Calu3 (cell line): ENCODE data around the gene MFN1. TPM values are rescaled to one million over a fixed set of nuclear protein-coding genes. Genes with fewer than 3 reads are reported as not detected.

ENCODE experiments used
- BruUV-seq: library from RNA; stranded (reverse); fragments of 400-500 nt; replicated peaks from 2 replicates; lab custom pipeline; 2021; lab: Mats Ljungman, UMichigan
- CTCF ChIA-PET: fragments of 300-600 bp; sonication (Branson Sonifier 250); formaldehyde crosslinking; loops from one replicate; lab custom pipeline; 2022; ENCODE audit warnings: antibody characterized with exemption; lab: Charles Lee
- DNase-seq: peaks from one replicate; pipeline ENCODE4 v3.0.0; 2022
- H3K27ac Mint-ChIP-seq: one replicate; pipeline ENCODE4 v1.8.0; 2022; ENCODE audit warnings: mixed read lengths; ENCODE audit not compliant: unreplicated experiment
- H3K27me3 Mint-ChIP-seq: one replicate; pipeline ENCODE4 v1.8.0; 2022; ENCODE audit warnings: mixed read lengths; ENCODE audit not compliant: unreplicated experiment
- H3K36me3 Mint-ChIP-seq: one replicate; pipeline ENCODE4 v1.8.0; 2022; ENCODE audit warnings: mild to moderate bottlenecking, moderate library complexity, mixed read lengths; ENCODE audit not compliant: insufficient read depth, unreplicated experiment
- H3K4me1 Mint-ChIP-seq: one replicate; pipeline ENCODE4 v1.8.0; 2022; ENCODE audit warnings: mild to moderate bottlenecking, low read depth, mixed read lengths; ENCODE audit not compliant: unreplicated experiment
- H3K4me3 Mint-ChIP-seq: one replicate; pipeline ENCODE4 v1.8.0; 2022; ENCODE audit warnings: mild to moderate bottlenecking, low read depth, moderate library complexity, mixed read lengths; ENCODE audit not compliant: unreplicated experiment
- H3K9me3 Mint-ChIP-seq: one replicate; pipeline ENCODE4 v1.8.0; 2022; ENCODE audit warnings: low read depth, mixed read lengths; ENCODE audit not compliant: unreplicated experiment
- intact Hi-C: fragments of 100-400 bp; cut with micrococcal nuclease; formaldehyde crosslinking; loops from one replicate; pipeline ENCODE4 v1.10.0; 2022; ENCODE audit not compliant: unreplicated experiment
- total RNA-seq: library from RNA; stranded (reverse); gene quantifications from 2 replicates; pipeline ENCODE4 v1.2.3, GENCODE V29; 2022
- TF ChIP-seq, protein P1 (sequence below): fragments of 200-600 bp; IDR thresholded peaks from one replicate; pipeline ENCODE4 v1.8.0; 2022; ENCODE audit warnings: antibody characterized with exemption; ENCODE audit not compliant: unreplicated experiment

The MFN1 gene
- total RNA-seq, 1 experiment from 2014 or later = 79.9 TPM

DNA sequence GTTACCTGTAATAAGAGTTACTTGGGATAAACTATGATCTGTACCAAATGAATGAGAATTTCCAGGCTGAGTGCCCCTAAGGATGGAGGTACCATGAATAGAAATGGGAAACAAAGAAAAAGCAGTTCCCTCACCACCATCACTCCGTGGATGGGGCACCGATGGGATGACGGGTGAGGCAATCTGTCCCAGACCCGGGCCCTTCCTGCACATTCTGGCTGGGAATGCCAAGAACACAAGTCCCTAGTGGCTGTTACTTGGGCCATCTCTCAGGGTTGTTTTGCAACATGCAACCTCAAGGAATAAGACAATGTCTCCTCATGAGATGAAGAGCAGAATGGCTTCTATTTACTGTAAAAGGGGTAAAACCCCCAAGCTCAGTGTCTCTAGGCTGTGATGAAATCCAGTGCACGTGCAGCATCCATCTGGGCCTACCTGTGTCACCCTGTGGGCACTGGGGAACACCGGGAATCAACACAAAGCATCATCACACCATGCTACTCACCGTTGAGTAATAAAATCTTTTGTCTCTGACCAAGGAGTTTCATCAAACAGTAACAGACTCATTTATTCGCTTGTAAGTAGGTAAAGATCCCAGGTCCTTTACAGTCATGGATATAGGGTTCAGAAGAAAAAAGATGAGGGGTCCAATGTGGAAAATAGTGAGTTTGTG lies 81.5 kb downstream of the MFN1 start:
- Mint-ChIP-seq H3K36me3 (no peaks in the 10 kb centered on the region), H3K27me3 (no peaks in the 10 kb centered on the region), H3K4me3 (no peak overlapping the region), H3K27ac (no peak overlapping the region), H3K9me3 (no peaks in the 10 kb centered on the region), H3K4me1 (no peaks in the 10 kb centered on the region)
- TF ChIP-seq, protein P1, sequence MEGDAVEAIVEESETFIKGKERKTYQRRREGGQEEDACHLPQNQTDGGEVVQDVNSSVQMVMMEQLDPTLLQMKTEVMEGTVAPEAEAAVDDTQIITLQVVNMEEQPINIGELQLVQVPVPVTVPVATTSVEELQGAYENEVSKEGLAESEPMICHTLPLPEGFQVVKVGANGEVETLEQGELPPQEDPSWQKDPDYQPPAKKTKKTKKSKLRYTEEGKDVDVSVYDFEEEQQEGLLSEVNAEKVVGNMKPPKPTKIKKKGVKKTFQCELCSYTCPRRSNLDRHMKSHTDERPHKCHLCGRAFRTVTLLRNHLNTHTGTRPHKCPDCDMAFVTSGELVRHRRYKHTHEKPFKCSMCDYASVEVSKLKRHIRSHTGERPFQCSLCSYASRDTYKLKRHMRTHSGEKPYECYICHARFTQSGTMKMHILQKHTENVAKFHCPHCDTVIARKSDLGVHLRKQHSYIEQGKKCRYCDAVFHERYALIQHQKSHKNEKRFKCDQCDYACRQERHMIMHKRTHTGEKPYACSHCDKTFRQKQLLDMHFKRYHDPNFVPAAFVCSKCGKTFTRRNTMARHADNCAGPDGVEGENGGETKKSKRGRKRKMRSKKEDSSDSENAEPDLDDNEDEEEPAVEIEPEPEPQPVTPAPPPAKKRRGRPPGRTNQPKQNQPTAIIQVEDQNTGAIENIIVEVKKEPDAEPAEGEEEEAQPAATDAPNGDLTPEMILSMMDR = no peak
- no TSS peak for BruUV-seq
- CTCF ChIA-PET = interaction anchor here (1.1 kb wide), 1 partner anchor 13 kb away, joined by 3 read pairs; no protein-coding TSS in a partner anchor
- intact Hi-C loops = no loop called here
- DNase-seq = no peak

DNA sequence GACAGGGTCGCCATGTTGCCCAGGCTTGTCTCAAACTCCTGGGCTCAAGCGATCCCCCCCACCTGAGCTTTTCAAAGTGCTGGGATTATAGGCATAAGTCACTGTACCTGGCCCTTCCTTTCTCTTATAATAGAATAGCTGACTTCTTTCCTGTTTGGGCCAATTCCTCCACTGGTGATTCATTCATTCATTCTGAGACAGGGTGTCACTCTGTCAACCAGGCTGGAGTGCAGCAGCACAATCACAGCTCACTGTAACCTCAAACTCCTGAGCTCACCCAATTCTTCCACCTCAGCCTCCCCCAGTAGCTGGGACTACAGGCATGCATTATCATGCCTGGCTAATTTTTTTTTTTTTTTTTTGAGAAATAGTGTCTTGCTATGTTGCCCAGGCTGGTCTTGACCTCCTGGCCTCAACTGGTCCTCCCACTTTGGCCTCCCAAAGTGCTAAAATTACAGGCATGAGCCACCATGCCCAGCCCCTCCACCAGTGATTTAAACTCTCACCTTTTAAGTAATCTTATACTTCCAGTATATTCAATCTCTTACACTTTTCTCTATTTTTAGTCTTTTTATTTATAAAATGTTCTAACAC lies 82.9 kb downstream of the MFN1 start:
- TF ChIP-seq, protein P1 = no peak
- CTCF ChIA-PET = interaction anchor here (0.6 to 1.1 kb wide), 2 partner anchors 15 to 214 kb away, joined by 3 read pairs; no protein-coding TSS in a partner anchor
- no peaks in the 10 kb centered on the region for H3K4me1 Mint-ChIP-seq

DNA sequence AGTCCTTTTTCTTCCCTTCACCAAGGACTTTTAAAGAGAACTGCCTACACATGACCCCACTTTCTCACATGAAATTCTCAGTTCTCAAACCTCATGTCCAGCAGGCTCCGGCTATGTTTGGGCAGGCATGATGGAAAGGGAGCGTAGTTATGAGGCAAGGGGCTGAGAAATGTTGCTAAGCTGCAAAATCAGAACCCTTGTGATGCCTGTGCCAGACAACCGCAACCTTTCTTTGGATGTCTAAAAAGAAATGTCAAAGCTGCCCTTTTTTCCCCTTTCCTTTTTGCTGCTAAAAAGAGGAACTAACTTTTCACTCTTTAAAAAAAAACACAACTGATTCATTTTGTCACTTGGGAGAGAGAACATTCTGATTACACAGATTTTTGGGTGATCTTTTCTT lies 84.5 kb downstream of the MFN1 start:
- no peaks in the 10 kb centered on the region for H3K36me3 Mint-ChIP-seq
- BruUV-seq = no TSS peak
- CTCF ChIA-PET = no interaction called here
- DNase-seq = no peak
- H3K4me3 Mint-ChIP-seq = no peak overlapping the region
- TF ChIP-seq, protein P1 = no peak
- no peaks in the 10 kb centered on the region for H3K27me3 Mint-ChIP-seq
- no peaks in the 10 kb centered on the region for H3K9me3 Mint-ChIP-seq
- no peaks in the 10 kb centered on the region for H3K4me1 Mint-ChIP-seq
- H3K27ac Mint-ChIP-seq = no peak overlapping the region
- intact Hi-C loops = no loop called here

More for the DNA sequence above, 82.9 kb downstream of the MFN1 start:
- Mint-ChIP-seq H3K27ac (no peak overlapping the region), H3K9me3 (no peaks in the 10 kb centered on the region), H3K4me3 (no peak overlapping the region), H3K27me3 (no peaks in the 10 kb centered on the region), H3K36me3 (no peaks in the 10 kb centered on the region)
- no TSS peak for BruUV-seq
- intact Hi-C loops = no loop called here
- no peak for DNase-seq

DNA sequence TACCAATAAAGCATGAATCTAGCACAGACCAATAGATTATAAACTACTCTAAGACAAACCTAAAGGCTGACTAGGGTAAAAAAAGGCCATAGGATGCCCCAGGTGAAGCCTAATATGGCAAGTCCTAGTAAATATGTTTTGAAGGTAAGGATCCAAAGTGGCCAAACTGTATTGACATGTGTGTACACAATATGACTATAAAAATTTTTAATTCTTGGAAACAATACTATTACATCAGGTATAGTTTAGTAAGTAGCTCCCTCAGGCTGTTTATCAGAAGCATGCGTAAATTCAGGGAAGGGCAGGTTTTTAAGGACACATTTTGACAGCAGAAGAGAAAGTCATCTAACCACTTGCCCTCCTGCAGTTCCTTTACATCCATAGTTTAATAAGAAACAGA lies 84.9 kb downstream of the MFN1 start:
- H3K4me3 Mint-ChIP-seq = no peak overlapping the region
- H3K9me3 Mint-ChIP-seq = no peaks in the 10 kb centered on the region
- no TSS peak for BruUV-seq
- DNase-seq = no peak
- intact Hi-C loops = no loop called here
- no peak overlapping the region for H3K27ac Mint-ChIP-seq
- no peaks in the 10 kb centered on the region for H3K27me3 Mint-ChIP-seq
- no peaks in the 10 kb centered on the region for H3K4me1 Mint-ChIP-seq
- TF ChIP-seq, protein P1 = no peak
- no peaks in the 10 kb centered on the region for H3K36me3 Mint-ChIP-seq
- CTCF ChIA-PET = no interaction called here
